ENCODE measurements around the gene DCPS.
A peak's percentile ranks its signal among the peaks of the same experiment; 100 is the strongest.
"Not testable (repeated sequence)": the region's sequence is repeated elsewhere in the genome, so short reads cannot be mapped to it uniquely, and the experiment has no call there.

Gene DCPS

GRCh38 chr11:126383339-126384335 lies 79.8 kb downstream of the DCPS start:
- Mint-ChIP-seq H3K27ac (peak overlapping the region in 1 of 2 donors; percentile 41), H3K4me3 (no peak overlapping the region), H3K9me3 (no peaks in the 10 kb centered on the region), H3K4me1 (ENCODE audit: low read depth in 2 of 2) (peaks cover 5 to 7% of the 10 kb centered on the region in 2 donors), H3K27me3 (no peaks in the 10 kb centered on the region), H3K36me3 (ENCODE audit: insufficient read depth) (no peaks in the 10 kb centered on the region)
- ATAC-seq (replicated peaks): no peak
- DNase-seq: no peak

GRCh38 chr11:126384449-126385070 lies 80.7 kb downstream of the DCPS start:
- no peak for DNase-seq
- H3K4me1 Mint-ChIP-seq (ENCODE audit: low read depth in 2 of 2): peaks cover 5 to 7% of the 10 kb centered on the region in 2 donors
- H3K9me3 Mint-ChIP-seq: no peaks in the 10 kb centered on the region
- no peaks in the 10 kb centered on the region for H3K36me3 Mint-ChIP-seq (ENCODE audit: insufficient read depth)
- ATAC-seq (replicated peaks): no peak
- H3K27ac Mint-ChIP-seq: peak overlapping the region in 1 of 2 donors; percentile 41
- no peaks in the 10 kb centered on the region for H3K27me3 Mint-ChIP-seq
- H3K4me3 Mint-ChIP-seq: no peak overlapping the region

- Mint-ChIP-seq H3K36me3 (ENCODE audit: insufficient read depth) (no peaks in the 10 kb centered on the region), H3K27me3 (no peaks in the 10 kb centered on the region), H3K4me1 (ENCODE audit: low read depth in 2 of 2) (peaks cover 6 to 14% of the 10 kb centered on the region in 2 donors), H3K4me3 (no peak overlapping the region), H3K9me3 (no peaks in the 10 kb centered on the region), H3K27ac (peak overlapping the region in 1 of 2 donors; percentile 83)
- ATAC-seq (replicated peaks): no peak
- no peak for DNase-seq
These were observed 82.3 kb downstream of the DCPS start for GRCh38 chr11:126385991-126386728.

GRCh38 chr11:126386729-126387071 lies 82.8 kb downstream of the DCPS start:
- not testable (repeated sequence) for DNase-seq; H3K36me3 Mint-ChIP-seq (ENCODE audit: insufficient read depth); H3K4me3 Mint-ChIP-seq; H3K9me3 Mint-ChIP-seq; ATAC-seq (replicated peaks); H3K27me3 Mint-ChIP-seq
- peaks cover 9 to 16% of the 10 kb centered on the region in 2 donors for H3K4me1 Mint-ChIP-seq (ENCODE audit: low read depth in 2 of 2)
- peak overlapping the region in 1 of 2 donors; percentile 83 for H3K27ac Mint-ChIP-seq

DNA sequence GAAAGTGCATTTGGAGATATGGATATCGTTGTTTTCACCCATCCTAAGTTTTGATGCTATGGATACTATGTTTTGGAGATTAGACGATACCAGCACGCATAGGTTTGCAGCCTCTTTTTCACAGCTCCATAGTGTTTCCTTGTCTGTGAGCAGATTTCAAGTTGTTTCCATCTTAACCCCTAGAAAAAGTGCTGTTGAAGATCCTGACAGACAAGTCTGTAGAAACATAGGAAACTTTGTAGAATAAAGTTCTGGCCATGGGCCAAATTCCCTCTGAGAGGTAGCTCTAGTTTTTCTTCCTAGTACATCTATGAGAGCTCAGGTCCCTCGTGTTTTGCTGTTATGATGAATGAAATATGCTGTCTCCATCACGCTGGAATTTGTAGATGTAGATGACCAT lies 84.0 kb downstream of the DCPS start:
- no peaks in the 10 kb centered on the region for H3K36me3 Mint-ChIP-seq (ENCODE audit: insufficient read depth)
- peaks cover 12 to 23% of the 10 kb centered on the region in 2 donors for H3K4me1 Mint-ChIP-seq (ENCODE audit: low read depth in 2 of 2)
- H3K27me3 Mint-ChIP-seq: no peaks in the 10 kb centered on the region
- H3K27ac Mint-ChIP-seq: no peak overlapping the region
- DNase-seq: no peak
- no peaks in the 10 kb centered on the region for H3K9me3 Mint-ChIP-seq
- no peak for ATAC-seq (replicated peaks)
- no peak overlapping the region for H3K4me3 Mint-ChIP-seq

DNA sequence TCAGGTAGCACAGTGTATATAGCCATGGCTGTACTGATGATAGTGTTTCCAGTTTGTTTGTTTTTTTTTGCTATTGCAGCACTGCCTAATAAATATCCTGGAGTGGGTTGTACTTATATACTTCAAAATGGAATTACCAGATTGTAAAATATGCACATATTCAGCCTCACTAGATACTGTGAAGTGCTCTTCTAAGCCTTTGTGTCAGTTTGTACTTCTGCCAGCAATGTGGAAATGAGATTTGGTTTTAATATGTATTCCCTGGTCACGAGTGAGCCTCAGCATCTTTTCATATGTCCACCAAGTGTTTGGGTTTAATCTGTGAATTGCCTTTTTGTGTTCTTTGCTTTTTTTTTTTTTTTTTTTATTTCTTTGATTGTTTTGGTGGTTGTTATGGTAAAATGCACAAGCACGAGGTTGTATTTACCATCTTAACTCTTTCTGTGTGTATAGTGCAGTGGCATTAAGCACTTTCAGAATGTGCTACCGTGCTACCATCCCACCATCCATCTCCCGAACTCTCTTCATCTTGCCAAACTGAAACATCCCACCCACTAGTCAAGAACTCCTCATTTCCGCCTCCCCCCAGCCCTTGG lies 86.5 kb downstream of the DCPS start:
- no peak for DNase-seq
- Mint-ChIP-seq H3K4me3 (no peak overlapping the region), H3K27me3 (no peaks in the 10 kb centered on the region), H3K27ac (peak overlapping the region in 1 of 2 donors; percentile 6), H3K9me3 (no peaks in the 10 kb centered on the region), H3K4me1 (ENCODE audit: low read depth in 2 of 2) (peaks cover 17 to 23% of the 10 kb centered on the region in 2 donors), H3K36me3 (ENCODE audit: insufficient read depth) (no peaks in the 10 kb centered on the region)
- no peak for ATAC-seq (replicated peaks)

DNA sequence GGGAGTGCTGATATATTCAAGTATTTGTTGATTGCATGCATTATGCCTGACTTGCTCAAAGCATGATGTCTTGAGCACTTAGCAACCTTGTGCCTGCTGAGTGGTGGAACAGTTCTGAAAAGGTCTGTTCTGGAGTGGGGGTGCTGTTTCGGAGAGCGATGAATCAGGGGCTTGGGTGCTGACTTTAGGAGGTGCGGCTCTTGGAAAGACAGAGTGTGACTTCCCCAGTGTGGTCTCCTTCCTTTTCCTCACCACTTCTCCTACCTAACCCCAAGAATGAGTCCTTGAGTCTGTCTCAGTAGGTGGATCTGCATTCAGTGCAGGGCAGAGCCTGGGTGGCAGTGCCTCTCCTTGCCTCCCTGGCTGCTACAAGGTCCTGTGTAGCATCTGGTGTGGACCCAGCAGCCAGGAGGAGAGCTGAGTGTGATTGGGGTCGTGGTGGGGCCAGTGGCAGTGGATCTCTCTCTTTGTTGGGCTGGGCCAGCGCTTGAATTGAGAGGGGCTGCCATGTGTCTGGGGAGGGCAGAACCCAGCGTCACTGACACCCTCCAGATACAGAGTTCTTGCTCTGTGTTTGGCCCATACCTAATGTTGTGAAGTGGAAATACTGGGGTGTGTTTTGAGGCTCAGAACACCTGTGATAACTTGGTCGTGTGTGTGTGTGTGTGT lies 87.6 kb downstream of the DCPS start:
- Mint-ChIP-seq H3K36me3 (ENCODE audit: insufficient read depth) (no peaks in the 10 kb centered on the region), H3K27me3 (no peaks in the 10 kb centered on the region), H3K4me3 (no peak overlapping the region), H3K9me3 (no peaks in the 10 kb centered on the region), H3K27ac (peak overlapping the region in 1 of 2 donors; percentile 26), H3K4me1 (ENCODE audit: low read depth in 2 of 2) (peaks cover 12 to 17% of the 10 kb centered on the region in 2 donors)
- ATAC-seq (replicated peaks) (no peak), DNase-seq (no peak)

- H3K9me3 Mint-ChIP-seq: no peaks in the 10 kb centered on the region
- peaks cover 12 to 15% of the 10 kb centered on the region in 2 donors for H3K4me1 Mint-ChIP-seq (ENCODE audit: low read depth in 2 of 2)
- H3K36me3 Mint-ChIP-seq (ENCODE audit: insufficient read depth): no peaks in the 10 kb centered on the region
- DNase-seq (no peak), ATAC-seq (replicated peaks) (no peak)
- no peaks in the 10 kb centered on the region for H3K27me3 Mint-ChIP-seq
- peak overlapping the region; percentile 26 to 77 for H3K27ac Mint-ChIP-seq
- H3K4me3 Mint-ChIP-seq: no peak overlapping the region
These were observed 88.2 kb downstream of the DCPS start for GRCh38 chr11:126391970-126392632.

DNA sequence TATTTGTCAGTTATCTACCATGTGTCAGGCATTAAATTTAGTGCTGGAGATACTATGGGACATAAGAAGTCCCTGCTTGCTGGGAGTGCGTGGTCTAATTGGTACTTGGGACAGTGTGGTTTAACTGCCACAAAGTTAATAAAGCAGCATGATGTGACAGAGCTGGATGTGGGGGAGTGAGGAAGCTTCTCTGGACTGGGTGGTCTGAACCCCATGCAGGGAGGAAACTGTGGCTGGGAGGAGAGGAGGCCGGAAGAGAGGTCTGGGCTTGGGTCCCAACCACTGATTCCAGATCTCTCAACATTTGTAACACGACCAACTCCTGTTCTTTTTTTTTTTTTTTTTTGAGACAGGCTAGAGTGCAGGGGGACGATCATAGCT lies 88.8 kb downstream of the DCPS start:
- DNase-seq (no peak), ATAC-seq (replicated peaks) (no peak)
- no peak overlapping the region for H3K4me3 Mint-ChIP-seq
- no peaks in the 10 kb centered on the region for H3K36me3 Mint-ChIP-seq (ENCODE audit: insufficient read depth)
- peak overlapping the region in 1 of 2 donors; percentile 77 for H3K27ac Mint-ChIP-seq
- no peaks in the 10 kb centered on the region for H3K9me3 Mint-ChIP-seq
- H3K27me3 Mint-ChIP-seq: no peaks in the 10 kb centered on the region
- H3K4me1 Mint-ChIP-seq (ENCODE audit: low read depth in 2 of 2): peaks cover 15% of the 10 kb centered on the region in 2 donors

- Mint-ChIP-seq H3K9me3 (no peaks in the 10 kb centered on the region), H3K4me1 (ENCODE audit: low read depth in 2 of 2) (peaks cover 15% of the 10 kb centered on the region in 2 donors), H3K27ac (peak overlapping the region in 1 of 2 donors; percentile 77), H3K36me3 (ENCODE audit: insufficient read depth) (no peaks in the 10 kb centered on the region), H3K4me3 (no peak overlapping the region), H3K27me3 (no peaks in the 10 kb centered on the region)
- ATAC-seq (replicated peaks): no peak
- DNase-seq: no peak
These were observed 89.3 kb downstream of the DCPS start for GRCh38 chr11:126393143-126393542.

GRCh38 chr11:126394036-126394435 lies 90.2 kb downstream of the DCPS start:
- Mint-ChIP-seq H3K4me1 (ENCODE audit: low read depth in 2 of 2) (peaks cover 15 to 17% of the 10 kb centered on the region in 2 donors), H3K4me3 (no peak overlapping the region), H3K27me3 (no peaks in the 10 kb centered on the region), H3K9me3 (no peaks in the 10 kb centered on the region), H3K36me3 (ENCODE audit: insufficient read depth) (no peaks in the 10 kb centered on the region), H3K27ac (peak overlapping the region in 1 of 2 donors; percentile 51)
- DNase-seq (no peak), ATAC-seq (replicated peaks) (no peak)

- H3K9me3 Mint-ChIP-seq; H3K36me3 Mint-ChIP-seq (ENCODE audit: insufficient read depth); H3K4me3 Mint-ChIP-seq; DNase-seq; ATAC-seq (replicated peaks); H3K27me3 Mint-ChIP-seq: not testable (repeated sequence)
- H3K27ac Mint-ChIP-seq: peak overlapping the region in 1 of 2 donors; percentile 51
- H3K4me1 Mint-ChIP-seq (ENCODE audit: low read depth in 2 of 2): peaks cover 15 to 17% of the 10 kb centered on the region in 2 donors
These were observed 90.8 kb downstream of the DCPS start for GRCh38 chr11:126394634-126395072.

Data from effector memory CD8-positive, alpha-beta T cell (primary cell).